BJ (cell line): ENCODE measurements around the gene KRTAP10-9. TPM values are rescaled to one million over a fixed set of nuclear protein-coding genes. Genes with fewer than 3 reads are reported as not detected.

ENCODE experiments used
- CTCF ChIA-PET: fragments of 350-600 bp; formaldehyde crosslinking; extraction: SDS; loops from one replicate; lab custom pipeline; 2021; ENCODE audit warnings: antibody characterized with exemption, inconsistent platforms; lab: Yijun Ruan, JAX
- POLR2A ChIA-PET: fragments of 300-600 bp; sonication (Branson Sonifier 250); formaldehyde crosslinking; extraction: SDS; loops from one replicate; lab custom pipeline; 2021; ENCODE audit warnings: antibody characterized with exemption; lab: Charles Lee
- DNase-seq: peaks from one replicate; pipeline ENCODE4 v3.0.0-alpha.2; 2011; ENCODE audit warnings: low read depth
- H3K27me3 ChIP-seq: 2 replicates; pipeline ENCODE4 v1.6.0; 2011; ENCODE audit warnings: low read length; ENCODE audit not compliant: control insufficient read depth, insufficient read depth
- H3K36me3 ChIP-seq: 2 replicates; pipeline ENCODE4 v1.5.1; 2011; ENCODE audit warnings: low read length; ENCODE audit not compliant: control insufficient read depth, insufficient read depth
- H3K4me3 ChIP-seq: 2 replicates; pipeline ENCODE4 v1.5.1; 2011; ENCODE audit warnings: low read depth, mild to moderate bottlenecking, control low read depth, low read length
- CTCF ChIP-seq: IDR thresholded peaks from 2 replicates; pipeline ENCODE4 v1.5.1; 2011; ENCODE audit warnings: low read depth, mild to moderate bottlenecking, control low read depth, inconsistent platforms, low read length, moderate library complexity; ENCODE audit not compliant: insufficient read depth
- polyA plus RNA-seq: library from polyadenylated mRNA; depleted of rRNA; stranded (reverse); fragments of >200 nt; gene quantifications from 2 replicates; pipeline ENCODE4 v1.2.3, GENCODE V29; 2011

The KRTAP10-9 gene
- polyA plus RNA-seq, 1 experiment: not detected

- Histone ChIP-seq H3K4me3 (no peak overlapping the region), H3K27me3 (no peaks in the 10 kb centered on the region), H3K36me3 (no peaks in the 10 kb centered on the region)
- DNase-seq: no peak
- ChIA-PET POLR2A (no interaction called here), CTCF (no interaction called here)
- no peak for TF ChIP-seq CTCF
These were observed 21.8 kb downstream of the KRTAP10-9 start for GRCh38 chr21:44648557-44649311.

DNA sequence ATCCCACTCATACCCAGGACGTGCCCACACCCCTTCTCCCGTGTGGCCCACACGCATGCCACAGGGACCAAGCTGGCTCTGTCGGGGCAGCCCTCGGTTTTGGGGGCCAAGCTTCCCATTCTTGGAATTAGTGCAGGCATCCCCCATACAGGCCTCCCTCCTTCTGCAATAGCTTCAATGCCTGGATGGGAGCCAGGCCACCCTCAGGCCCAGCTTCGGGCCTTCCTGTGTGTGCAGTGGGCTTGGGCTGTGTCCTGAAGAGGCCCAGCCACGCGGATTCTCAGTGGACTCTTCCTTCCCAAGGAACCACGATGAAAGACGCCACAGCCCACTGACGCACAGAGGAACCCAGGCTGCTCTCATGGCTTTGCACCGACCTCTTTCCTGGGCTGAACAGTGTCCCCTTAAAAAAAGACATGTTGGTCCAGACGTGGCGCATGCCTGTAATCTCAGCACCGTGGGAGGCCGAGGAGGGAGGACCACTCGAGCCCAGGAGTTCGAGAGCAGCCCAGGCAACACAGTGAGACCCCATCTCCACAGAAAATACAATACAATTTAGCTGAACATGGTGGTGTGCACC lies 22.7 kb downstream of the KRTAP10-9 start:
- ChIA-PET CTCF (no interaction called here), POLR2A (no interaction called here)
- no peak for TF ChIP-seq CTCF
- Histone ChIP-seq H3K36me3 (no peaks in the 10 kb centered on the region), H3K4me3 (no peak overlapping the region), H3K27me3 (no peaks in the 10 kb centered on the region)
- no peak for DNase-seq

DNA sequence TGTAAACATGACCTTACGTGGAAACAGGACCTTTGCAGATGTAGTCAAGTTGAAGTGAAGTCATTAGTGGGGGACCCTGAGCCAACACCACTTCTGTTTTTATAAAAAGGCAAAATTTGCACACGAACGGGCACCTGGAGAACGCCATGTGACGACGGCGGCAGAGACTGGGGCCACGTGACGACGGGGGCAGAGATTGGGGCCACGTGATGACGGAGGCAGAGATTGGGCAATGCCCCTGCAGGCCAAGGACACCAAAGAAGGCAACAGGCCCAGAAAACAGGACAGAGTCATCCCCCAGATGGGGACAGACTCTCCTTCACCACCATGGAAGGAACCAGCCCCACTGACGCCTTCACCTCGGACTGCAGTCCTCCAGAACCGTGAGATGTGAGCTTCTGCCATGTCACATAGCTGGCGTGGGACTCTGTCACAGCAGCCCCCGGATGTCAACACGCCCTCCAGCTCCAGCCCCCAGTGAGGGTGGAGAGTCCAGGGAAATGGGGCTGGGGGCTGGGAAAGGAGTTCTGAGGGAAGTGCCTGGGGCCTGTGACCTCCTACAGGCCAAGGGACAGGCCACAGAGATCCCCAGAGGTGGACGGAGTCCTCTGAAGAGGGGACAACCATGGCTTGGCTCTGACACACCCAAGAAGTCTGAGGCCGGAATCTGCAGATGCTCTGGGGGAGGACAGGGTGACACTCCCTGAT lies 23.5 kb downstream of the KRTAP10-9 start:
- TF ChIP-seq CTCF: no peak
- DNase-seq: no peak
- H3K36me3 ChIP-seq: no peaks in the 10 kb centered on the region
- POLR2A ChIA-PET: no interaction called here
- no peaks in the 10 kb centered on the region for H3K27me3 ChIP-seq
- H3K4me3 ChIP-seq: no peak overlapping the region
- CTCF ChIA-PET: no interaction called here

DNA sequence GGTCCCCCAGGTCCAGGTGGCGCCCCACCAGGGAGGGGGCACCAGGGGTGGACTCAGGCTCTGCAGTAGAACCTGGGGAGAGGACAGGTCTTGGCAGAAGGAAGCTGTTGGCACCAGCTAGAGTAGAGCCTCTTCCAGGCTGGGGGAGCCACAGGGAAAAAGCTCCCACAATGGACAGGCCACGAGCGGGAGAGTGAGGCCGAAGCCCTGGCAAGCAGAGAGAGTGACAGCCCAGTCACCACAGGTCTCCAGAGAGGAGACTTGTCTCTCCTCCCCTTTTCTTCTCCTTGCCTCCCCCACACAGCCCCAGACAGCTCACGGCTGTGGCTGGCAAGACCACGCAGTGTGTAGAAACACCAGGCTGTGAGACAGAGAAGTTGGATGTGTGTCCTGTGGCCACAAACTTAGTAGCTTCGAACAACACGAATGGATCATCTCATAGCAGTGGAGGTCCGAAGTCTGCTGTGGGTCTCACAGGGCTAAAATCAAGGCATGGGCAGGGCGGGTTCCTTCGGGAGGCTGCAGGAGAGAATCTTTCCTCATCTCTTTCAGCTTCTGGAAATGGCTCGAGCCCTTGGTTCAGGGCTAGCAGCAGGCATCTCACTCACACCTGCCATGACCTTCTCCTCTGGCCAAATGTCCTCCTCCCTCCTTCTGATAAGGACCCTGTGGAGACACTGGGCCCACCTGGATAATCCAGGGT lies 24.2 kb downstream of the KRTAP10-9 start:
- CTCF ChIA-PET: interaction anchor here (0.6 kb wide), 1 partner anchor 26 kb away, joined by 3 read pairs; no protein-coding TSS in a partner anchor

More for the DNA sequence above, 24.2 kb downstream of the KRTAP10-9 start:
- TF ChIP-seq CTCF: no peak
- Histone ChIP-seq H3K4me3 (no peak overlapping the region), H3K36me3 (no peaks in the 10 kb centered on the region), H3K27me3 (no peaks in the 10 kb centered on the region)
- POLR2A ChIA-PET: no interaction called here
- no peak for DNase-seq
